DOHH2 (cell line): ENCODE data around the gene SMC5.

Experiments used
- EZH2phosphoT487 ChIP-seq: fragments of 200-600 bp; sonication (generic); IDR thresholded peaks from 2 replicates; pipeline ENCODE4 v1.6.1; 2017; ENCODE audit warnings: borderline replicate concordance, mild to moderate bottlenecking, antibody characterized with exemption, low read length, moderate library complexity, mixed read lengths
- TF ChIP-seq, protein P1 (sequence below): fragments of 200-600 bp; sonication (generic); IDR thresholded peaks from one replicate; pipeline ENCODE4 v1.5.1; 2014; ENCODE audit warnings: antibody characterized with exemption, mild to moderate bottlenecking, low read depth, low read length; ENCODE audit not compliant: poor library complexity, severe bottlenecking

DNA sequence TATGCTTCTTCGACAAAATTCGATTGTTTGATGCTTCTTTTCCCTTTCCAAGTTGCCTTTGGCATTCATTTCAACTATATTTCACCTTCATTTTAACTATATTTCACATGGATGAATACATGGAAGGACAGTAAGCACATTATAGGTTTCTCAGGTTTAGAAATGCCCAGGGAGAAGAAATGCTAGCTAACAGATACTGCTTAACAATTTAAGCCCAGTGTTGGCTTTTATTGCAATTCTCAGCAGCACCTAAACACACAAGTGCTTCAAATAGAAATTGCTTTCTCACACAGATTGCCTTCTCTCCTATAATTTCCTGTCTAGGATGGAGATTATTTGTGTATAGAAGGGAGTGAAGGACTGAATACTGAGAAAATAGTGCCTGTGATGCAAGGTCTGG is 30.2 kb upstream of the SMC5 start:
- TF ChIP-seq, protein P1, sequence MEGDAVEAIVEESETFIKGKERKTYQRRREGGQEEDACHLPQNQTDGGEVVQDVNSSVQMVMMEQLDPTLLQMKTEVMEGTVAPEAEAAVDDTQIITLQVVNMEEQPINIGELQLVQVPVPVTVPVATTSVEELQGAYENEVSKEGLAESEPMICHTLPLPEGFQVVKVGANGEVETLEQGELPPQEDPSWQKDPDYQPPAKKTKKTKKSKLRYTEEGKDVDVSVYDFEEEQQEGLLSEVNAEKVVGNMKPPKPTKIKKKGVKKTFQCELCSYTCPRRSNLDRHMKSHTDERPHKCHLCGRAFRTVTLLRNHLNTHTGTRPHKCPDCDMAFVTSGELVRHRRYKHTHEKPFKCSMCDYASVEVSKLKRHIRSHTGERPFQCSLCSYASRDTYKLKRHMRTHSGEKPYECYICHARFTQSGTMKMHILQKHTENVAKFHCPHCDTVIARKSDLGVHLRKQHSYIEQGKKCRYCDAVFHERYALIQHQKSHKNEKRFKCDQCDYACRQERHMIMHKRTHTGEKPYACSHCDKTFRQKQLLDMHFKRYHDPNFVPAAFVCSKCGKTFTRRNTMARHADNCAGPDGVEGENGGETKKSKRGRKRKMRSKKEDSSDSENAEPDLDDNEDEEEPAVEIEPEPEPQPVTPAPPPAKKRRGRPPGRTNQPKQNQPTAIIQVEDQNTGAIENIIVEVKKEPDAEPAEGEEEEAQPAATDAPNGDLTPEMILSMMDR: no peak
- no peak for TF ChIP-seq EZH2phosphoT487
